Testis (tissue), 2 donors: Measurements from ENCODE around the gene DLG1.

Experiments
- CTCF ChIP-seq, 3 experiments: fragments of 450-650 bp in 2 of 3; fragments of 200-600 bp in 1 of 3; sonication (generic) in 1 of 3; IDR thresholded peaks; one replicate each; pipeline ENCODE4 v1.5.1; 2016 to 2019; ENCODE audit warnings: antibody characterized with exemption in 3 of 3, mild to moderate bottlenecking in 2 of 3, moderate library complexity in 1 of 3
- POLR2A ChIP-seq: fragments of 450-650 bp; IDR thresholded peaks from one replicate; pipeline ENCODE4 v1.6.1; 2017; ENCODE audit warnings: antibody characterized with exemption, mild to moderate bottlenecking, moderate library complexity

GRCh38 chr3:197312431-197312830 lies 14.0 kb upstream of the DLG1 start:
- TF ChIP-seq CTCF (IDR thresholded peaks at IDR 0.05) (no peak), POLR2A (no peak)
